Measurements from ENCODE around the gene RBPJ.

Gene RBPJ

DNA sequence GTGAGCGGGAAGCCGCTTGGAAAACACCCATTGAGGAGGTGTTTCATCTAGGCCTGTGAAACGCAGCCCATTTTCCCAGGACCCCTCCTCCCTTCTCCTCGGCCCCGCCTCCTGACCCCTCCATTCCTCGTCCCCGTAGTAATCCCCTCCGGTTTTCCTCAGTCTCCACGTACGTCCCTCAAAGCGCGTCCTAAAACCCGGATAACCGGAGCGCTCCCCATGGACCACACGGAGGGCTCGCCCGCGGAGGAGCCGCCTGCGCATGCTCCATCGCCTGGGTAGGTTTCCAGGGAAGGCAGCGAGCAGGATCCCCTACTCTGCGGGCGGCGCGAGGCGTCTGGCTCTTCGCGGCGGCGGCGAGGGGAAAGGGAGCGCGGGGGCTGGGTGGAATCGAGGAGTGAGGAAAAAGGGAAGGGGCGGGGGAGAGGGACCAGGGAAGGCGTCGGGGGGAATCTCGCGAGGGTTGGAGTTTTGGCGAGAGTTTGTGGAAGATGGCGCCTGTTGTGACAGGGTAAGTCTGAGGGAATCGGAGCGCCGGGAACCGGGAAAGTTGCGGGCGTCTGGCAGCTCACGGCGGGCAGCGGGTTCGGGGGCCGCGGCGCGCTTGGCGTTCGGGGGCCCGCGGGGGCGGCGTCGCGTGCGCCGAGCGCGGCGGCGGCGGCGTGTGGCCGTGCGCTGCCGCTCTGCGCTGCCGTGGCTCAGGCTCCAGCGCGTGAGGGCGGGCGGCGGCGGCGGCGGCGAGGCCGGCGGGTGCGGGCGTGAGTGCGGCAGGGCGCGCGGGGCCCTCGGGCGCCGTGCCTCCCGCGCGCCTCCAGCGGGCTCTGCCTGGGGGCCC lies at the start of gene RBPJ:
Gene RBPJ (plus strand): TSS at position 477 of the 835 bp plus-strand sequence. CDS start 15 bp downstream, at position 492.
- no peak for FAIRE-seq

DNA sequence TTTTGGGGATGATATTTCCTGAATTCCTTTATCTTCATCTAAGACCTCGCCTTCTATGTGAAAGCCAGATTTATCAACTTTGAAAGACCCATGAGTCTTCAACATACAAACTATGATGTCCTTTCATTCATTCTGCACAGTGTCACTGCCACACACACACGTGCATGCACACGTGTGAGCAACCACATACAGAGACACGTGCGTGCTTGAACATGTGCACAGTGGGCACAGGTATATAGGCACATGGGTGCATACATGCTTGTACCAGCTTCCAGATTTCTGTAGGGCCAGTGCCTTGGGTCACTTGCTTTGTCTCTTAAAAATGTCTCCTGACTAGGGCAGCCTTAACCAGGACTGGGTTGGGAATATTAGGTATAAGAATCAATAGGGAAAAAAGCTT lies 49.1 kb upstream of the RBPJ start:
- no peak for DNase-seq (ENCODE audit: low spot score)
- no peak for FAIRE-seq

More for the DNA sequence above, at the start of gene RBPJ:
- DNase-seq (ENCODE audit: low spot score): peak; percentile 78

DNA sequence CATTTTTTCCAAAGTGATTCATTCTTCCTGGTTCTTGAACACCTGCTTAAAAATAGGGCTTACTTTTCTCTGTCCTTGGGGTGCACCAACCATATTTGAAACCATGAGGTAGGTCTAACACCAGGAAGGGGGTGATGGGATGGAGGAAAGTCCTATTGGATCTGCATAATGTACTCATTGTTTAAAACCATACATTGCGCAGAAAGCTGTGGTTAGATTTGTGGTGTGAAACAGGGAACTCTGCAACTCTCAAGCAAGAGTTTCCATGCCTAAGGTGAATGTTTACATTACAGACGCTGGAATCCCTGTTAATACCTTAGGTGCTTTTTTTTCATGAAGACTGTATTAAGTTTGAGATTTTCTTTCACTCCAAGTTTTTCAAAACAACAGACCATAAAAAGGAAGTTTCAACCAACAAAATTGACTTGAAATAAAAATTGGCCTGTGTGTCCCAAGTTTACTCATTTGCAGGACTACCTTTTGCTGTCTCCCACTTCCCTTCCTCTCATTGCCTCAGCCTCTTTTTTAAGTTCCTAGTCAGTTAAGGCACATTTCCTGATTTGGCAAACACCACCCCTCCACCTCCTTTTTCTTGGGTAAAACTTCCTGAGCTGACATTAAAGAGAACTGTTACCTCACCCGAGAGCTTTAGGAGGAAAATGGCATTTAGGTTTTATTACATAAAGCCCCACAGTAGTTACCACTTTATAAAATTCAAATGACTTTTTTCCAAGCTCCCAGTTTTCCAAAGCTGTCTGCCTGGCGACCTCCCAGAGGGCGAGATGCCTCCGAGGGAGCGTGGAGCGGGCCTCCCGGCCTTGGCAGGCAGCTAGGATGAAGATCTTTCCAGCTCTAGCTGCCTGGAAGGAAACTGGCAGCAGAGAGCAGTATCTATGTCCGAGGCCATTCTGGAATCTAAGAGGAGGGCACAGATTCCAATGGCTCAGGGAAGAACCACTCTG lies 47.9 kb upstream of the RBPJ start:
- DNase-seq (ENCODE audit: low spot score) (no peak), FAIRE-seq (no peak)

DNA sequence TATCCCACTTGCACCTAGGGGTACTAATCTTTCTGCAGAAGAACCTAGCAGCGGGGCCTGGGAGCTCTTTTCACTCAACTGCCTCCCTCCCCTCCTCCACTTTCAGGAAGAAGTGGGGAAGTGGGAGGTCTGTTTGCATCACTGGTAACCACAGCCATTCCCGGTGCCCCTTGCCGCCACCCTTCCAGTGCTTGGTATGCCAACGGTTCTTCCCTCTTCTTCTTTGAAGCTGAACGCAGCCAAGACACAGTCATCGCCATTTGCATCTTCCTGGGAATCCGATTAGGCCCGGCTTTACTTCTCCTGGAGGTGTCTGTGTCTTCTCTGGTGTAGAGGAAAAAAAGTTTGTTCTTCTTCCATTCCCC lies 47.2 kb upstream of the RBPJ start:
- FAIRE-seq (no peak), DNase-seq (ENCODE audit: low spot score) (no peak)

DNA sequence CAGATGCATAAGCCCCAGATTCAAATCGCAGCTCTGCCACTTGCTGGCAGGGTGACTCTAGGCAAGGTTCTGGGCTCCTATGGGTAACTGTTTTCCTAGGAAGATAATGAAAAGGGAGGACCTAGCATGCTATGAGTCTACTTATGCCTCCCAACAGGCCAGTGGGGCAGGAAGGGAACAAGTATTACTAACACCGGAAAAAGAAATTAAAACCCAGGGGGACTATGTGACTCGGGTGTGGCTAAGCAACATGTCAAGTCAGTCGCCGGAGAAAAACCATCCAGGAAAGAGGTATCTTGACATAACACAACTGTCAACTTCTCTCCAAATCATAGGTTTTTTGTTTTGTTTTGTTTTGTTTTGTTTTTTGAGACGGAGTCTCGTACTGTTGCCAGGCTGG lies 45.5 kb upstream of the RBPJ start:
- DNase-seq (ENCODE audit: low spot score) (no peak), FAIRE-seq (no peak)

DNA sequence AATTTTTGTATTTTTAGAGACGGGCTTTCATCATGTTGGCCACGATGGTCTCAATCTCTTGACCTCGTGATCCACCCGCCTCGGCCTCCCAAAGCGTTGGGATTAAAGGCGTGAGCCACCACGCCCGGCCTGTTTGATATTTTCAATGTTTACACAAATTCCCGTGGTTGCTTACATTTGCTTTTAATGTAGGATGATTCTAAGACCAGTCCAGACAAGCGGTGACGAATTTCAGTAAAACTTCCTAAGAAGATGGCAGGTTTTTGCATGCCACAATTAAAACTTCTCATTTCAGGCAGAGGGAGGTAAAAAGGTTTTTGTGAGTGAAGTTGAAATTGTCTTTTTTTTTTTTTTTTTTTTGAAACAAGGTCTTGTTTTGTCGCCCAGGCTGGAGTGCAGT lies 41.4 kb upstream of the RBPJ start:
- no peak for DNase-seq (ENCODE audit: low spot score)
- FAIRE-seq: no peak

DNA sequence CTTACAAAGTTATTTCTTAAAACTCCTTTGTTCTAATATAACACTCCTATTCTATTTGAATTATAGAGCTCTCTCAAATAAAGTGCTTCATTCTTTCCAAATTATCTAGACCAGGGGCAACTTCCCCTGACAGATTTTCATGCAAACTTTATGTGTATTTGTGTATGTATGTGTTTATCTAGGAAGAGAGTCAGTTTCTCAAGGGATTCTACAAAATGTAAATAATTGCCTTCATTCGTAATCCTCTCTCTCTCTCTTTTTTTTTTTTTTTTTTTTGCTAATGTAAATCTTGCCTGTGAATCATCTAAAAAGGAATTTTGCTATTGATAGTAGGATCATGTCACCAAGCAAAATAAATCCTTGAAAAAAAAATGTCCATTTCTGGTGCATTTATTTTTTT lies 38.9 kb upstream of the RBPJ start:
- FAIRE-seq: no peak
- no peak for DNase-seq (ENCODE audit: low spot score)

DNA sequence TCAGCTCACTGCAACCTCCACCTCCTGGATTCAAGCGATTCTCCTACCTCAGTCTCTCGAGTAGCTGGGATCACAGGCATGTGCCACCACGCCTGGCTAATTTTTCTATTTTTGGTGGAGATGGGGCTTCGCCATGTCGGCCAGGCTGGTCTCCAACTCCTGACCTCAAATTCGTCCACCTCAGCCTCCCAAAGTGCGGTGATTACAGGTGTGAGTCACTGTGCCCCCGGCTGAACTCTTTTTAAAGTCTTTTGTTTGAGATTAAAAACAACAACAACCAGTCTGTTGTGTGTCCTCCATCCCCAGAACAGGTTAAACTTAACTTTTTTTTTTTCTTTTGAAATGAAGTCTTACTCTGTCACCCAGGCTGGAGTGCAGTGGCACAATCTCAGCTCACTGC lies 36.3 kb upstream of the RBPJ start:
- DNase-seq (ENCODE audit: low spot score): no peak
- no peak for FAIRE-seq

DNA sequence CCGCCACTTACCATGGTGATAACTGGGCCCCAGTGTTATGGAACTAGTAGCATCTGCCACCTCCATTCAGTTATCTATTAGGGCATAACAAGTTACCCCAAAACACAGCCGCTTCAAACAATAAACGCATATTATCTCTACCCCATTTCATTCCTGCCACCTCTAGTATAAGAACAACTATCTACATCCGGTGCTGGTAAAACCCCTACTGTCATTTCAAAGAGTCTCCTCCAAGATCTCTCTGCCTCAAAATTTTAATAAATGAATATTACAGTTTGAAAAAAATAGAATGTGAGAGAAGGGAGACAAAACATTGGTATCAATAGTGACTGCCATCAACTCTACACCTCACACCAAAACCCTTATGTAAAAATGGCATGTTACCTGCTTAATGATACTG lies 35.5 kb upstream of the RBPJ start:
- FAIRE-seq: no peak
- DNase-seq (ENCODE audit: low spot score): no peak

DNA sequence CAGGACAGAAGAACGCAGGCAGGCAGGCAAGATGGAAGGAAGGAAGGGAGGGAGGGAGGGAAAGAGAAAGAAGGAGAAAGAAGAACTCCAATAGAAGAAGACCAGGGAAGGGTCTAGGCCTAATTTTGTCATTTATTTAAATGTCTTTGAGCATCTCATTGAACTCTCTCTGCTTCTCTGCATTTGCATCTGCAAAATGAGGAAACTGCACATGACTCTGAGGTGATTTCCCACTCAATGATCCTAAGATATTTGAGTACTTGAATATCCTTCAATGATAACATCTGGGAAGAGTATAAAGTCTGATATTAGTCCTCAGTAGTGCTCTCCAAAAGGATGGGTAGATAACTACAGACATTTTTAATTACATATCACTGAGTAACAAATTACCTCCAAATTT lies 33.1 kb upstream of the RBPJ start:
- no peak for DNase-seq (ENCODE audit: low spot score)
- FAIRE-seq: no peak

DNA sequence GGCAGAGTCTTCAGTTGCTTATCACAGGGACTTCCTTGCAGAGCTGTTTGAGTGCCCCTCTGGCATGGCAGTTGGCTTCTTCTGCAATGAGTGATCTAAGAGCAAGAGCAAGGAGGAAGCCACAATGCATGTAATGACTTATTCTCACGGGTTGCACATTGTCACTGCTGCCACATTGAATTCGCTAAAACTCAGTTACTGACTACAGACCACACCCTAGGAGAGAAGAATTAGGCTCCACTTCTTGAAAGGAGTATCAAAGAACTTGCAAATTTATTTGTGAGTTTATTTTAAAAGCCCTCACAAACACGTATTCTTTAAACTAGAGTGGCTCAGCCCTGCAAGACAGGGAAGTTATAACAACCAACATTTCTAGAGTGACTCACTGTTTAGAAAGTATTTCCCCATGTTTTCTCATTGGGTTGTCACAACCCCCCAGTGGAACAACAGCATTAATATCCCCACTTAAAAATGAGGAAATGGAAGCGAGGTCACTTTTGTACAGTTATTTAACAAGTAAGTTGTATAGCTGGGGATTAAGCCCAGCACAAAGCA lies 32.4 kb upstream of the RBPJ start:
- FAIRE-seq (no peak), DNase-seq (ENCODE audit: low spot score) (no peak)

DNA sequence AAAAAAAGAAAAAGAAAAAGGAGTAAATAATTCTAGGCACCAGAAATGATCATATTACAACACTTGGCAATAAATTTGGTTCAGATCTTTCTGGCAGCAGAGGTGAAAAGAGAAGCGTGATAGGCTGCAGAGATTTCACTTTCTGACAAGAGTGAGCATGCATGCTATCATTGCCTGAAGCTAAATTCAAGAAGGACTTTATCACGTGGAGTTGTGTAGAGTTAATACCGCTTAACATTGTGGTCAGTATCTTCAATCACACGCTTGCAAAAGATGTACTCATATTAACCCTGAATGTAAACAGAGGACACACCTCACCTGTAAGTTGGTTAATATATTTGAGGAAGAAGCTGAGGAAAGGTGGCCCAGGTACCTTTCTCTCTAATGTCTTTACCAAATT lies 31.4 kb upstream of the RBPJ start:
- FAIRE-seq (no peak), DNase-seq (ENCODE audit: low spot score) (no peak)

DNA sequence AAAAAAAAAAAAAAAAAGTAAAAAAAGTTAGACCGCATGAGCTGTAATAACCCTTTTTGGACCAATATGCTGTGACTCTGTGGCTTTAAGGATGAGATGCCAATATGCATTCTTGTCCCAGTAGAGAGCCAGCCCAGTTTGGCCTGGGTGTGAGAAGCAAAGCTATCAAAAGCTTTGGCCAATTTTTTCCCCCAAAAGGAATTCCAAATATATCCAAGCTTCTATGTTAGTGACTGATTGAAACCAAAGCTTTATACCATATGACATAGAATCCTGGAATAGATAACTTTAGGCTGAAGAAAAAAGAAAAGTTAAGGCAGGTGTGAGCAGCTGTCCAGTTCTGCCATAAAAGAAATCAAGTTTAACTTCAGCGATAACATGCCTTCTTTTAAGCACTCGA lies 30.5 kb upstream of the RBPJ start:
- DNase-seq (ENCODE audit: low spot score): no peak
- FAIRE-seq: no peak

DNA sequence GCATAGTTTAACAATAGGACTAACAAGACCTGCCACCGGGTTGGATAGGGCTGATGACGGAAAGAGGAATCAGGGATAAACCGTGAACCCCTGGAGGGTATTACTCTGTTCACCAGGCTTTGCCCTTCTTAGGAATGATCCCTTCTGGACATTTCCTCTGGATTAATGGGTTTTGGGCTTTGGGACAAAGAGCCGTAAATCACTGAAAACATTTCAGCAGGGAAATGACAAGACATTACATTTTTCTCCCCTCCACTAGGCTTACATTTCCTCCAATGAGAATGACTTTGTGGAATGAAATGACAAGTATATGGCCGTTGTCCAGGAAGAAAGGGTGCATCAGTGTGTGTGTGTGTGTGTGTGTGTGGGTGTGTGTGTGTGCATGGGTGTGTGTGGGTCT lies 25.9 kb upstream of the RBPJ start:
- DNase-seq (ENCODE audit: low spot score) (no peak), FAIRE-seq (no peak)

DNA sequence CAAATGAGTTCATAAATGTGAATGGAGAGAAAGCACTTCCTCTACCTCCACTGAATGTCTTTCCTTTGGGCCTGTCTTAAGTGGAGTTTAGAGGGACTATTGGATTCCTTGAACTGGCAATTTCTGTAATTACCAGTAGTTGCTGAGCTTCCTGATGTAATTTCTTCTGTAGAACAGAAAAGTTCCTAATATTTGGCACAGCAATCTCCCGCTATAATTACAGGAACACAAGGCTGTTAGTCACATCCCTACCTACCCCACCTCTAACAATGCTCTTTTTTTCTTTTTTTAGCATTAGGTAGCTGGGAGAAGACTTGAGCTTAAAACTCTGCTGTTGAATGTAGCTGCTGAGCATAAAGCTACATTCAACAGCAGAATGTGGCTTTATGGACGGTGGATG lies 24.8 kb upstream of the RBPJ start:
- no peak for FAIRE-seq
- no peak for DNase-seq (ENCODE audit: low spot score)

DNA sequence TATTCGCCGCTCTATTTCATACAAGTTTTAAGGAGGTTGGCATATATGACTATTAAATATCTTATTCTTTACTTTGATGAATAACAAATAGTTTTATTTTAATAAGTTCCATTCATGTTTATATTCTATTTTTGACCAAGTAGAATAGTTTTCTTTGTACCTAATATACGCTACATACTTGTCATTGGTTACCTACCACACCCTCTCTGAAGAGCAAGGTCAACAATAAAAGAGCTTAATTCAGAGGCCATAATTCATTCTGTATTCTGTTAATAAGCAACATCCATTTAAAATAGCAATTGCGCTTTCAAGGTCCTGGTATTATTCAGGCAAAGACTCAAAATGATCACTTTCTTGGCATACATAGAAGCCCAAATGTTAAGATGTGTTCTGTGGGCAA lies 24.3 kb upstream of the RBPJ start:
- no peak for FAIRE-seq
- no peak for DNase-seq (ENCODE audit: low spot score)

DNA sequence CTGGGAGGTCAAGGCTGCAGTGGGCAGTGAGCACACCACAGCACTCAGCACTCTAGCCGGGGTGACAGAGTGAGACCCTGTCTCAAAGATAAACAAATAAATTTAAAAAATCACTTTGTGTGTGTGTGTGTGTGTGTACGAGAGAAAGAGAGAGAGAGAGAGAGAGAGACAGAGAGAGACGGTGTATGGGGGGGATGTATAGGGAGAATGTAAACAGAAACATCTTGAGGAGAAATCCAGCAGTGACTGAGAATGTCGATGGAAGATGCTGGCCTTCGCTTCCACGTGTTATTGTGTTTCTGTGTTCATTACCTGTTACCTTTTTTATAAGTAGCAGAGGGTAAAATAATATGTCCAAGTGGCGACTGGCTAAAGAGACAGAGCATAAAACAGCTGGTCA lies 23.6 kb upstream of the RBPJ start:
- FAIRE-seq (no peak), DNase-seq (ENCODE audit: low spot score) (no peak)

DNA sequence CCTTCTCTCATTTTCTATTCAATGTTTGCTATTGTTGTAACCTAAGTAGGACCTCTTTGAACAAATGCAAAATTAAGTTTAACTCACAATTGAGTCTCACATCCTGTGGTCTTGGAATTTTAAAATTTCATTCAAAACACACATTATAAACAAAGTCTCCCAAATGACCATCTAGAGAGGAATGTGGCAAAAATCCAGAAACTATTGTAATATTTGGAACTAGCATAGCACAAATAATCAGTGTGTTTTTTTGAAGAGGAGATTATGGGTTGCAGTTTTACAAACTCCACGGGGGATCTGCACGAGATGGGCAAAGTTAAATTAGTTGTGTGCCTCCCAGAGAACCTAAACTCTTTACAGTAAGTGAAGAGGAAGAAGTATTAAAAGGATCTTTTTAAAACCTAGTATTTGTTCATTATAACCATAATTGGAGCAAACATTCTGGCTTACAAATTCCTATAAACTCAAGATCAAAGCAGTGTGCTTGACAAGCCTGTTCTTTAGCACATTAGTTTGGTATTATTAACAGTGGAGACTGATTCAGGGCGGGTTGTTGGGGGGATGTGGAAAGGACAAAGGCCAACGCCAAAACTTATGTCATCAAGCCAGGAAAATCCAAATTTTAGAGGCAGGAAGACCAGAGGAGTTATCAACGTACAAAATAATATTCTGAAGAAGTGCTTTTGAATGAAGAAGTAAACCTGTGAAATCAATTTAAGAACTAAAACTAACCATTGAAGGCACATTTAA lies 22.4 kb upstream of the RBPJ start:
- no peak for FAIRE-seq
- no peak for DNase-seq (ENCODE audit: low spot score)

DNA sequence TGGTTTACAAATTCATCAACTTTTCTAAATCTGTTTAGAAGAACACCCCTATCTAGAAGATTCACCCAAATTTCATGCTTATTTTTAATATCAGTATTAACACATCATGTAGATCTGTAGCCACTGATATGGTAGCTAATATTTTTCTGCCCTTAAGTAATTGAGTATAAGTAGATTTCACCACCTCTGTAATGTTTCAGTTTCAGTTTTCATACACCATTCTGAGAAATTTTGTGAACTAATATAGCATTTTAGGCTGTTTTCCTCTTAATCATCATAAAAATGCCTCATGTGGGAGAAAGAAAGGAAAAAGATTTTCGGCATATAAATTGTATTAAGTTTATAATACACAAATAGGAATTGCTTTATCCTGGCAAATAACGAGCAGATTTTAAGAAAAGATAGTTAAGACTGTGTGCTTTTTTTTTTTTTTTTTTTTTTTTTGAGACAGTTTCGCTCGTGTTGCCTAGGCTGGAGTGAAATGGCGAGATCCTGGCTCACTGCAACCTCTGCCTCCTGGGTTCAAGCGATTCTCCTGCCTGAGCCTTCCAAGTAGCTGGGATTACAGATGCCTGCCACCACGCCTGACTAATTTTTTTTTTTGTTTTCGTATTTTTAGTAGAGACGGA lies 21.4 kb upstream of the RBPJ start:
- DNase-seq (ENCODE audit: low spot score): no peak
- no peak for FAIRE-seq

DNA sequence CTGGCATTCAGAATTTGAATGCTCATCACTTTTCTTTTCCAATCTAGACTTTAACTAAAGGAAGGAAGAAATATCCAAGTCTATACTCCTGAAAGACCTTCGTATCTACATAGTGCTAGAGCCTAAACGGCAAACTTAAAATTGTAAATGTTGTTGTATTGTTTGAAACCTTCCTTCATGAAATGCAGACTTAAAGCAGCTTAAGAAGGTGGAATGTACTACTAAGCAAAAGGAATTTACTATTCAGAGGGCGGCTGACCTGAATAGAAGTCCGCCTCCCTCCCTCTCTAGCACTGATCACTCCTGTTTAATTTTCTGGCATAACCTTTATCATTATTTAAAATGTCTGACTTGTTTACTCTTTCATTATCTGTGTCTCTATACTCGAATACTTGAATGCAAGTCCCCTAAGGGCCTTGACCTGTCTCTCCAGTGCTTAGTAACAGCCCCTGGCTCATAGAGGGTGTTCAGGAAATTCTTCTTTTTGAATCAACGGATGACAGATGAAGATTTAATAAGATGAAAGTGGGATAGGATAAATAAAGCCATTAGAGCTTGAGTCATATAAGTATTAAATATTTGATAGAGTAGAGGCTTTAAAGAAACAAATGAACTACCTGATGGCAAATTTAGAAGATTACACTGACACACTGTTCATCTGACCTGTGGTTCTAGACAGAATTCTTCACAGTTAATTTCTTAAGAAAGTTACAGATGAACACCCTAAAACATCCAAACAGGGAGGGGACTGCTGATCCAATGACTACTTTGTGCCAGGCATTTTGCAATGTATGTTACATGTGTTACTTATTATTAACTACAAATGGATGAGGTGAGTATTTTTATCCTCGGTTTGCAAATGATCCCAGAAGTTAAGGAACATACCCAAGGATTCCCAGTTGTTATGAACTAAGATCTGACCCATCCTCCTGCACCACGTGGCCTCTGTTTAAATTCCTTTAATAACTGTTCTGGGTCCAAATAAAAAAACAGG lies 20.2 kb upstream of the RBPJ start:
- no peak for FAIRE-seq
- DNase-seq (ENCODE audit: low spot score): no peak
